ENCODE results near the gene GFI1B. TPM values are rescaled to one million over a fixed set of nuclear protein-coding genes. Genes with fewer than 3 reads are reported as not detected.
"Not testable (repeated sequence)": the region's sequence is repeated elsewhere in the genome, so short reads cannot be mapped to it uniquely, and the experiment has no call there.

The GFI1B gene
- total RNA-seq, 4 donors from 2014 or later: 0.13 to 0.38 TPM; not detected in 2

DNA sequence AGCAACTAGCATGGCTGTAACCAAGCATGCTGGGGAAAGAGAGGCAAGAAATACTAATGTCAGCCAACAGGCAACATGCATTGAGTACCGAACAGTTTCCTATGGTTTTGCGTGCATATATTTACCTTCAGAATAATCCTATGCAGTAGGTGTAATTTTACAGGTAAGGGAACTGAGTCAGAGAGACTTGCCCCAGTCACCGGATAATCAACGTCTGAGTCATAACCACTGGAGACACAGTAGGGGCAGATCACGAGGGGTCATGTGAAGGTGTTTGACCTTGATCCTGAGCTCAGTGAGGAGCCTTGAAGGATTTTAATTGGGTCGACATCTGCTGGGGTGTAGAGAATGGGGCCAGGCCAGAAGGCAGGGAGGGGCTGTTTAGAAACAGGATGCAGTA is 20.7 kb upstream of the GFI1B start:
- no peak overlapping the region for H3K4me3 ChIP-seq (ENCODE audit: low read depth, poor library complexity, severe bottlenecking)
- intact Hi-C loops (cut with DNase I; ENCODE audit: low total_unique reads): no loop called here
- TF ChIP-seq POLR2A (IDR thresholded peaks at IDR 0.05): no peak
- TF ChIP-seq, protein P1, sequence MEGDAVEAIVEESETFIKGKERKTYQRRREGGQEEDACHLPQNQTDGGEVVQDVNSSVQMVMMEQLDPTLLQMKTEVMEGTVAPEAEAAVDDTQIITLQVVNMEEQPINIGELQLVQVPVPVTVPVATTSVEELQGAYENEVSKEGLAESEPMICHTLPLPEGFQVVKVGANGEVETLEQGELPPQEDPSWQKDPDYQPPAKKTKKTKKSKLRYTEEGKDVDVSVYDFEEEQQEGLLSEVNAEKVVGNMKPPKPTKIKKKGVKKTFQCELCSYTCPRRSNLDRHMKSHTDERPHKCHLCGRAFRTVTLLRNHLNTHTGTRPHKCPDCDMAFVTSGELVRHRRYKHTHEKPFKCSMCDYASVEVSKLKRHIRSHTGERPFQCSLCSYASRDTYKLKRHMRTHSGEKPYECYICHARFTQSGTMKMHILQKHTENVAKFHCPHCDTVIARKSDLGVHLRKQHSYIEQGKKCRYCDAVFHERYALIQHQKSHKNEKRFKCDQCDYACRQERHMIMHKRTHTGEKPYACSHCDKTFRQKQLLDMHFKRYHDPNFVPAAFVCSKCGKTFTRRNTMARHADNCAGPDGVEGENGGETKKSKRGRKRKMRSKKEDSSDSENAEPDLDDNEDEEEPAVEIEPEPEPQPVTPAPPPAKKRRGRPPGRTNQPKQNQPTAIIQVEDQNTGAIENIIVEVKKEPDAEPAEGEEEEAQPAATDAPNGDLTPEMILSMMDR (IDR thresholded peaks at IDR 0.05): no peak
- DNase-seq (ENCODE audit: low spot score in 2 of 2): no peak
- WGBS, 2 donors: 78 to 80% methylated on average over 6 of the region's 6 CpGs

- no peak overlapping the region for H3K4me3 ChIP-seq (ENCODE audit: low read depth, poor library complexity, severe bottlenecking)
- WGBS, 2 donors: 83% methylated on average over 6 of the region's 6 CpGs
- intact Hi-C loops (cut with DNase I; ENCODE audit: low total_unique reads): no loop called here
- no peak for DNase-seq (ENCODE audit: low spot score in 2 of 2)
- no peak for TF ChIP-seq POLR2A (IDR thresholded peaks at IDR 0.05)
- TF ChIP-seq, protein P1 (IDR thresholded peaks at IDR 0.05): no peak
These were observed 17.5 kb upstream of the GFI1B start for GRCh38 chr9:132961002-132961401.

DNA sequence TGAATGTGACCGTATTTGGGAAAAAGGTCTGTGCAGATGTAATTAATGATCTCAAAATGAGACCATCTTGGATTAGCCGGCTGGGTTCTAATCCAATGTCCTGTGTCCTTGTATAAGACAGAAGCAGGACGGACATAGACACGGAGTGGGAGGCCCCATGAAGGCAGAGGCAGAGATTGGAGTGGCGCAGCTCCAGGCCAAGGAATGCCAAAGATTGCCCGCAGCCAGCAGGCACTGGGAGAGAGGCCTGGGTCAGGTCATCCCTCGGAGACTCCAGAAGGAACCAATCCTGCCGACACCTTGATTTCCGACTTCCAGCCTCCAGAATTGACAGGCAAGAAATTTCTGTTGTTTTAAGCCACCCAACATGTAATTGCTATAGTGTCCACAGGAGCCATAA is 13.0 kb upstream of the GFI1B start:
- H3K4me3 ChIP-seq (ENCODE audit: low read depth, poor library complexity, severe bottlenecking): no peak overlapping the region
- WGBS, 2 donors: 92% methylated on average over 9 of the region's 9 CpGs
- intact Hi-C loops (cut with DNase I; ENCODE audit: low total_unique reads): no loop called here
- TF ChIP-seq, protein P1 (IDR thresholded peaks at IDR 0.05): no peak
- TF ChIP-seq POLR2A (IDR thresholded peaks at IDR 0.05): no peak
- DNase-seq (ENCODE audit: low spot score in 2 of 2): no peak

DNA sequence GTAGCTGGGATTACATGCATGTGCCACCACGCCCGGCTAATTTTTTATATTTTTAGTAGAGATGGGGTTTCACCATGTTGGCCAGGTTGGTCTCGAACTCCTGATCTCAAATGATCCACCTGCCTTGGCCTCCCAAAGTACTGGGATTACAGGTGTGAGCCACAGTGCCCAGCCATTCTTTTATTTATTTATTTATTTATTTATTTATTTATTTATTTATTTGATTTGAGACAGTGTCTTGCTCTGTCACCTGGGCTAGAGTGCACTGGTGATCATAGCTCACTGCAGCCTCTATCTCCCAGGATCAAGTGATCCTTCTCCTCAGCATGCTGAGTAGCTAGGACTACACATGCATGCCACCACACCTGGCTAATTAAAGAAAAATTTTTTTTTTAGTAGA is 10.6 kb upstream of the GFI1B start:
- 95 to 97% methylated on average over 3 of the region's 3 CpGs for WGBS, 2 donors
- not testable (repeated sequence) for H3K4me3 ChIP-seq (ENCODE audit: low read depth, poor library complexity, severe bottlenecking); DNase-seq (ENCODE audit: low spot score in 2 of 2)
- intact Hi-C loops (cut with DNase I; ENCODE audit: low total_unique reads): loop anchor here (2.0 kb wide), 1 partner anchor 451 kb away; no protein-coding TSS in a partner anchor

- 56 to 67% methylated on average over 7 of the region's 7 CpGs for WGBS, 2 donors
- intact Hi-C loops (cut with DNase I; ENCODE audit: low total_unique reads): no loop called here
- H3K4me3 ChIP-seq (ENCODE audit: low read depth, poor library complexity, severe bottlenecking): no peak overlapping the region
- DNase-seq (ENCODE audit: low spot score in 2 of 2): no peak
- TF ChIP-seq, protein P1 (IDR thresholded peaks at IDR 0.05): no peak
- TF ChIP-seq POLR2A (IDR thresholded peaks at IDR 0.05): no peak
These were observed 8.7 kb upstream of the GFI1B start for GRCh38 chr9:132969783-132970182.

DNA sequence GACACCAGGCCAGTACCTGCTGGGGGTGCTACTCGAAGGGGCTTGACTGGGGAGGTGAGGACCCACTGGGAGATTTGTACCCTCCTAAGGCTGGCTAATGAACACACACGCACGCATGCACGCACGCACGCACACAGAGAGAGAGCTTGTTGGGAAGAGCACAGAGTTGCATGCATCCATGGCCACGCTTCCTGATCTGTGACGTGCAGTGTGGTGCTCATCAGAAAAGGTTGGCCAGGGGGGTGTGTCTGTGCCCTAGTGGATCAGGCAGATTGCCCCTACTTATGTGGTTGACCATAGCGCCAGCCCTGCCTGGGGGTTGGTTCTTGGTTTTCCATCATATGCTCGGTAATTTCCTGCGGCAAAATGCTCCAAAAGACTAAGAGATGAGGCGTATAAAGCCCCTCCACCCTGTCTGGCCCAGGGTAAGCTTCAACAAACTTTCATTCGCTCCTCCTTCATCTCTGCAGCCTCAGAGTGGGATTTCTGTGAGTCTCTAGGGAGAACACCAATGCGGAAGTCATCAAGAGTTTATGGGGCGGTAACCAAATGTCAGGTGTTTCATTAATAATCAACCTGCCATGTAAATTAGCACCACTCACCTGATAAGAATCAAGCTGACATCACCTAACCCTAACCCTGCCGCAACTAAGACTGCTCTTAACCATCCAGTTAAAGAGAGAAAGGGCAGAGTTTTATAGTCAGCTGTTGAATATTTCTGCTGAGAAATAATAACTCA is 8.0 kb upstream of the GFI1B start:
- 77 to 84% methylated on average over 16 of the region's 16 CpGs for WGBS, 2 donors
- no peak overlapping the region for H3K4me3 ChIP-seq (ENCODE audit: low read depth, poor library complexity, severe bottlenecking)
- DNase-seq (ENCODE audit: low spot score in 2 of 2): no peak
- intact Hi-C loops (cut with DNase I; ENCODE audit: low total_unique reads): no loop called here
- no peak for TF ChIP-seq POLR2A (IDR thresholded peaks at IDR 0.05)
- TF ChIP-seq, protein P1 (IDR thresholded peaks at IDR 0.05): no peak

Data from lower leg skin (tissue), 4 donors.